Activated T-cell treated with anti-CD3 and anti-CD28 coated beads for 4 hours (primary cell): ENCODE results near the gene LONP1.
"Not testable (repeated sequence)": the region's sequence is repeated elsewhere in the genome, so short reads cannot be mapped to it uniquely, and the experiment has no call there.

Source experiments
- DNase-seq: peaks from one replicate; pipeline ENCODE4 v3.0.0-alpha.2; 2020

LONP1 gene

GRCh38 chr19:5719961-5720790 is at the start of gene LONP1, which contains the start of gene CATSPERD:
Gene LONP1, minus strand, starts transcription at chr19:5720146. Its CDS starts 14 bp downstream, at chr19:5720132.
Gene CATSPERD, plus strand, starts transcription at chr19:5720637. Its CDS starts 101 bp downstream, at chr19:5720738.
- peak; percentile 96 for DNase-seq

DNA sequence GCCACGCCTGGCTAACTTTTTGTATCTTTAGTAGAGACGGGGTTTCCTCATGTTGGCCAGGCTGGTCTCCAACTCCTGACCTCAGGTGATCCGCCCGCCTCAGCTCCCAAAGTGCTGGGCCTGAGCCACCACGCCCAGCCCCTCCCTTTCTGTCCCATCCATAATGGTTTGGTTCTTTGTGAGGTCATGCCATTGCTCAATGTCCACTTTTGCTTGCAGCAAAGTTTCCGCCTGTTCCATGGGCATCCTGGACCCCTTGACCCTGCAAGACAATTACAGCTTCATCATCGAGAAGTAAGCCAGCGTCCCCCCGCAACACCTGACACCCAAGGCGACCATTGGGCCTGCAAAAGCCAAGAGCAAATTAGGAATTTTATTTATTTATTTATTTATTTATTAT is 48.0 kb upstream of the LONP1 start:
- DNase-seq, result no peak

- DNase-seq, result no peak
These were observed 45.3 kb upstream of the LONP1 start for GRCh38 chr19:5765220-5765619.

GRCh38 chr19:5762608-5763217 is 42.8 kb upstream of the LONP1 start:
- no peak for DNase-seq

DNA sequence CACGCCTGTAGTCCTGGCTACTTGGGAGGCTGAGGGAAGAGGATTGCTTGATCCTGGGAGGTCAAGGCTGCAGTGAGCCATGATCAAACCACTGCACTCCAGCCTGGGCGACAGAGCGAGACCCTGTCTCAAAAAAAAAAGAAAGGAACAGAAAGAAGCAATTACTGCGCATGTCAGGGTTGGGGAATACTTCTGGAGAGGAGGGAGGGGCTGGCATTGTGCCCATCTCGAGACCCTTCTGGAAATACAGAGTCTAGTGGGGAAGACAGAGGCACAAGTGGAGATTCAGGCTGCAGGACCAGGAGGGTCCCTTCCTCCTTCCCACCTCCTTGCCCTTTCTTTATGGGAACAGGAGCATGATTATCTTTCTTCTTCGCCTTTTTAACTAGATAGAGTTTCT is 33.8 kb upstream of the LONP1 start:
- DNase-seq, result no peak

DNA sequence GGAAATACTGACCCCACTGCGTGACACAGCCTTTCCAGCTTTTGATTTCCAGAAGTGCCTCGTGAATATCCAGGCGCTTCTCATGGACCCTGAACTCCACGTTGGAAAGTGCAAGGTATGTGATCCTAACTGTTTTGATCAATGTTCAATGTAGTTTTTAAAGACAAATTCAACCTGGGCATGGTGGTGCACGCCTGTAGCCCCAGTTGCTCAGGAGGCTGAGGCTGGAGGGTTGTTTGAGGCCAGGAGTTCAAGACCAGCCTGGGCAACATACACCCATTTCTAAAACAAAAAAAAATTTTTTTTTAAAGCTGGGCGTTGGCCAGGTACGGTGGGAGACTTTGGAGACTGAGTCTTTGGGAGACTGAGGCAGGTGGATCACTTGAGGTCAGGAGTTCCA is 31.8 kb upstream of the LONP1 start:
- no peak for DNase-seq

- DNase-seq, result no peak
These were observed 29.6 kb upstream of the LONP1 start for GRCh38 chr19:5749505-5749904.

- DNase-seq, result not testable (repeated sequence)
These were observed 29.0 kb upstream of the LONP1 start for GRCh38 chr19:5748920-5749319.

DNA sequence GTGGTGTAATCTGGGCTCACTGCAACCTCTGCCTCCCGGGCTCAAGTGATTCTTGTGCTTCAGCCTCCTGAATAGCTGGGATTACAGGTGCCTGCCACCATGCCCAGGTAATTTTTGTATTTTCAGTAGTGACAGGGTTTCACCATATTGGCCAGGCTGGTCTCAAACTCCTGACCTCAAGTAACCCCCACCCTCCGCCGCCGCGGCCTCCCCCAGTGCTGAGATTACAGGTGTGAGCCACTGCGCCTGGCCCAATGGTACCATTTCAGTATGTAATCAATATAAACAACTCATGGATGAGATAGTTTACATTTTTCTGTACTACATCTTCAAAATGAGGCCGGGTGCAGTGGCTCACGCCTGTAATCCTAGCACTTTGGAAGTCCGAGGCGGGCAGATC is 25.1 kb upstream of the LONP1 start:
- not testable (repeated sequence) for DNase-seq

GRCh38 chr19:5743630-5744029 is 23.7 kb upstream of the LONP1 start:
- no peak for DNase-seq

DNA sequence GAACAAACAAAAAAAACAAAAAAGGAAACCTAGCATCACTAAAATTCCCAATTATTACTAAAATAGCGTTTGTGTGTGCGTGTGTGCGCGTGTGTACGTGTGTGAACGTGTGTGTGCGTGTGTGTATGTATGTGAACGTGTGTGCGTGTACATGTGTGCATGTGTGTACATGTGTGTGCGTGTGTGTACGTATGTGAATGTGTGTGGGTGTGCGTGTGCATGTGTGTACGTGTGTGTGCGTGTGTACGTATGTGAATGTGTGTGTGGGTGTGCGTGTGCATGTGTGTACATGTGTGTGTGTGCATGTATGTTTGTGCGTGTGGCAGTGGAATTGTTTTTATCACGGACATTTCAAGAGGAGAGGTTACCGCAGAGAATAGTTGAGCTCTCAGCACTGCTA is 22.1 kb upstream of the LONP1 start:
- no peak for DNase-seq

- no peak for DNase-seq
These were observed 18.5 kb upstream of the LONP1 start for GRCh38 chr19:5738423-5738822.

DNA sequence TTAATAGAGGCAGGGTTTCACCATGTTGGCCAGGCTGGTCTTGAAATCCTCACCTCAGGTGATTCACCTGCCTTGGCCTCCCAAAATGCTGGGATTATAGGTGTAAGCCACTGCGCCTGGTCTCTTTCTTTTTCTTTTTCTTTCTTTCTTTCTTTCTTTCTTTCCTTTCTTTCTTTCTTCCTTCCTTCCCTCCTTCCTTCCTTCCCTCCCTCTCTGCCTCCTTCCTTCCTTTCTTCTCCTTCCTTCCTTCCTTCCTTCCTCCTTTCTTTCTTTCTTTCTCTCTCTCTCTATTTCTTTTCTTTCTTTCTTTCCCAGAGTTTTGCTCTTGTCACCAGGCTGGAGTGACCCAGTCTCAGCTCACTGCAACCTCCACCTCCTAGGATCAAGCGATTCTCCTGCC is 13.2 kb upstream of the LONP1 start:
- not testable (repeated sequence) for DNase-seq

DNA sequence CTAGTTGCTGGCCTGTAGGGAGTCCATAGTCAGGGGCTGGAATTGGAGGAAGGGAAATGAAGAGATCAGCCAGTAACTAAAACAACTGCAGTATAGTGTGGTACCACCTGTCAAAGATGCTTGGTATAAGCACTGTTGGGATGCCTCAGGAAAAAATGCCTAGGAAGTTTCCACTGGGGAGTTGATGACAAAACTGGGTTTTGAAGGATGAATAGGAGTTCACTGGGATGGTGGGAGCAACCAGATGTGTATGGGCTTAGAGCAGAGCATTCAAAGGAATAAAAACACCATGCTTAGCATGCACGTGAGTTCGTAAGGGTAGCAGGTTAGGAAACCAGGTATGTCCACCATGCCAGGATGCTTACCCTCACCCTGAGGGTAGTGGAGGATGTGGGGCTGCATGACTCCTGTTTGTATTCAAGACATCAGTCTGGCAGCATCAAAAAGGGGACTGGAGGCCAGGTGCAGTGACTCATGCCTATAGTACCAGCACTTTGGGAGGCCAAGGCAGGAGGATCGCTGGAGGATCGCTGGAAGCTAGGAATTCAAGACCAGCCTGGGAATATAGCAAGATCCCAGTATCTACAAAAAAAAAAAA is 7.6 kb upstream of the LONP1 start:
- no peak for DNase-seq

- no peak for DNase-seq
These were observed 529 bp downstream of the LONP1 start for GRCh38 chr19:5719274-5719960.

DNA sequence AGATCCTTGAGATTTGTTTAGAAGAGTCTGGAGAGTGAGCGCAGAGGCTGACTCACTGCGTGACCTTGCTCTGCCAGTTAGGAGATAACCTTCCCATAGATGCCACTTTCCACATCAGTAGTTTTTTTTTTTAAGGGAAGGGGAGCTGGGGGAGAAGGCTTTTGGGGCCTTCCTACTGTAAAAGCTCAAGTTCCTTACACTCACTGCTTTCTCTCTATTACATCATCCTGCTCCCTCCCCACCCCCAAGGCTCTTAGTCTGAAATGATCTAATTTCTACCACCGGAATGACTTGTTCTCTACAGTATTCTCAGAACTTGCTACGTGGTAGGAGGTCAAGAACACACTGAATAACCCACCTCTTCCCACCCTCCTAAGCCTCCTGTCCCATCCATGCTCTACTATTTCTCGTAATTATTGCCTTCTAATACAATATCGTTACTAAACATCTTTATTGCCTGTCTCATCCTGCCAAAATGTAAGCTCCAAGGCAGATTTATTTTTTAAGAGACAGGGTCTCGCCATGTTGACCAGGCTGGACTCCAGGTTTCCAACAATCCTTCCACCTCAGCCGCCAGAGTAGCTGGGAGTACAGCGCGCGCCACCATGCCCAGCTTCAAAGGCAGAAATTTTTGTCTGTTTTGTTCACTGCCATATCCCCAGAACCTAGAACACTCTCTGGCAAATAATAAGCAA is 1.2 kb downstream of the LONP1 start:
- DNase-seq, result peak; percentile 36

- DNase-seq, result no peak
These were observed 1.8 kb downstream of the LONP1 start for GRCh38 chr19:5718037-5718578.

- no peak for DNase-seq
These were observed 2.6 kb downstream of the LONP1 start for GRCh38 chr19:5717215-5717935.

- no peak for DNase-seq
These were observed 5.1 kb downstream of the LONP1 start for GRCh38 chr19:5714816-5715215.

- DNase-seq, result no peak
These were observed 6.7 kb downstream of the LONP1 start for GRCh38 chr19:5713228-5713627.

GRCh38 chr19:5711713-5712161 is 8.2 kb downstream of the LONP1 start:
- no peak for DNase-seq

- no peak for DNase-seq
These were observed 8.9 kb downstream of the LONP1 start for GRCh38 chr19:5711025-5711424.
